Epithelial cell of proximal tubule (primary cell): Measurements from ENCODE around the gene TMEM212. TPM values are rescaled to one million over a fixed set of nuclear protein-coding genes. Genes with fewer than 3 reads are reported as not detected.

Experiments
- DNase-seq: peaks from one replicate; pipeline ENCODE4 v3.0.0-alpha.2; 2011; ENCODE audit warnings: low read depth
- H3K4me3 ChIP-seq: 2 replicates; pipeline ENCODE4 v1.5.1; 2011; ENCODE audit warnings: low read depth, mild to moderate bottlenecking, low read length
- total RNA-seq: library from RNA; depleted of rRNA; stranded (reverse); fragments of >200 nt; gene quantifications from 2 replicates; pipeline ENCODE4 v1.2.3, GENCODE V29; 2015
- TF ChIP-seq, protein P1 (sequence below): conservative IDR thresholded peaks from 2 replicates; pipeline ENCODE4 v1.5.1; 2012; ENCODE audit warnings: low read depth, mild to moderate bottlenecking, low read length

Gene TMEM212
- total RNA-seq, 1 donor from 2014 or later, result not detected

- no peak overlapping the region for H3K4me3 ChIP-seq
- TF ChIP-seq, protein P1, sequence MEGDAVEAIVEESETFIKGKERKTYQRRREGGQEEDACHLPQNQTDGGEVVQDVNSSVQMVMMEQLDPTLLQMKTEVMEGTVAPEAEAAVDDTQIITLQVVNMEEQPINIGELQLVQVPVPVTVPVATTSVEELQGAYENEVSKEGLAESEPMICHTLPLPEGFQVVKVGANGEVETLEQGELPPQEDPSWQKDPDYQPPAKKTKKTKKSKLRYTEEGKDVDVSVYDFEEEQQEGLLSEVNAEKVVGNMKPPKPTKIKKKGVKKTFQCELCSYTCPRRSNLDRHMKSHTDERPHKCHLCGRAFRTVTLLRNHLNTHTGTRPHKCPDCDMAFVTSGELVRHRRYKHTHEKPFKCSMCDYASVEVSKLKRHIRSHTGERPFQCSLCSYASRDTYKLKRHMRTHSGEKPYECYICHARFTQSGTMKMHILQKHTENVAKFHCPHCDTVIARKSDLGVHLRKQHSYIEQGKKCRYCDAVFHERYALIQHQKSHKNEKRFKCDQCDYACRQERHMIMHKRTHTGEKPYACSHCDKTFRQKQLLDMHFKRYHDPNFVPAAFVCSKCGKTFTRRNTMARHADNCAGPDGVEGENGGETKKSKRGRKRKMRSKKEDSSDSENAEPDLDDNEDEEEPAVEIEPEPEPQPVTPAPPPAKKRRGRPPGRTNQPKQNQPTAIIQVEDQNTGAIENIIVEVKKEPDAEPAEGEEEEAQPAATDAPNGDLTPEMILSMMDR, result no peak
- DNase-seq, result no peak
Measured at GRCh38 chr3:171878461-171879225, 35.5 kb downstream of the TMEM212 start.

DNA sequence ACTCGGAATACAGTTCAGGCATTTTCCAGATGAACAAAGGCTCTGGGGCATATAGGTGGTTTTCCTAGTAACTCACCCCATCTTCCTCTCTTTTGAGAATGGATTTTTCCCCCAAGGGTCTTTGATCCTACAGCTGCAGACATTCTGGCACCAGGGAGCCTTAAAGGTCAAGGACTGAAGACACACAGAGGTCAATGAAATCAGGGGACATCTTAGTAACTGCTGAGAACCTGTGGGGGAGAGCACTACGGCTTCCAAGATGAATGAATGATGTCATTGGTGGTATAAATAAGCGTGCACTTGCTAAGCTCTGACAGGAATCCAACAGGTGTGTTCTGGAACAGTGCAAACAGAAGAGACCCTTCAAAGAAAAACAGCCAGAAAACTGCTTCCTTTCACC, 36.3 kb downstream of the TMEM212 start:
- TF ChIP-seq, protein P1, result no peak
- no peak overlapping the region for H3K4me3 ChIP-seq
- DNase-seq, result no peak

GRCh38 chr3:171880101-171880870, 37.1 kb downstream of the TMEM212 start:
- no peak overlapping the region for H3K4me3 ChIP-seq
- TF ChIP-seq, protein P1, result no peak
- DNase-seq, result no peak

GRCh38 chr3:171881251-171881650, 38.1 kb downstream of the TMEM212 start:
- no peak overlapping the region for H3K4me3 ChIP-seq
- DNase-seq, result no peak
- TF ChIP-seq, protein P1, result no peak

GRCh38 chr3:171883257-171883892, 40.2 kb downstream of the TMEM212 start:
- peak overlapping the region; percentile 31 for H3K4me3 ChIP-seq
- TF ChIP-seq, protein P1, result no peak
- peak; percentile 61 for DNase-seq

- no peak for DNase-seq
- H3K4me3 ChIP-seq, result peak overlapping the region; percentile 31
- TF ChIP-seq, protein P1, result no peak
Measured at GRCh38 chr3:171883893-171884279, 40.7 kb downstream of the TMEM212 start.
